ENCODE measurements around the gene CARD19.
"Not testable (repeated sequence)": the region's sequence is repeated elsewhere in the genome, so short reads cannot be mapped to it uniquely, and the experiment has no call there.

CARD19 gene

DNA sequence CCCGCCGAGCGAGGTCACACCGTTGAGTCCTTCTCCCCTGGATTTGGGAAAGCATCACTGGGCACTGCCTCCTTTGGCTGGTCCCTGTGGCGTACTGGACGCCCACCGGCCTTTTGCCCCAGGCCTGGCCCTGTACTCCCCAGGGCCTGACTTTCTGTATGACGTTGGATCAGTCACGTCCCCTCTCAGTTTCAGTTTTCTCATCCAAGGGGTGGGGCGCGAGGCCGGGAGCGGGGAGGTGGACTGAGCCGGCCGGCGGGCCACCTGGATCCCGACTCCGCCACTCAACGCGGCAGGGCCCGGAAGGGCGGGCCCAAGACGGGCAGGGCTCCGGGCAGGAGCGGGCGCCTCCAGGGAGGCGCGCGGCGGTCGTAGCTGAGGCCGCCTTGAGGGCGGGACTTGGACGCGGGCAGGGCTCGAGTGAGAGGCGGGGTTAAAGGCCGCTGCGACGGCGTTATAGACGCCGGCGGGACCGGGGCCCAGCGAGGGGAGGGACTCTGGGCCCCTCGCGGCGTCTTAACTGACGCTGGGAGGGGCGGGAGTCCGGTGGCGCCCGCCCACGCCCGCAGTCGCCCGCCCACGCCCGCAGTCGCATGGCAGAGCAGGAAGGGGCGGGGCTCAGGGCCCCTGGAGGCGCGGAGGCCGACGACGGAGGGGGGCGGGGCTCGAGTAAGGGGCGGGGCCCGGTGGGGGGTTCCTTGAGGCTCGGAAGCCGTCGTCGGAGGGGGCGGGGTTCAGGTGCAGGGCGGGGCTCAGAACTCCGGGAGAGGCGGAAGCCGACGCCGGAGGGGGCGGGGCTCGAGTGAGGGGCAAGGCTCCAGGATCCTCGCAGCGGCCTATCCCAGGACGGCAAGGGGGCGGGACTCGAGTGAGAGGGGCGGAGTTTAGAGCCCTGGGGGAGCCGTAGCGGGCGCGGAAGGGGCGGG lies 549 bp upstream of the CARD19 start:
- TF ChIP-seq, protein P1, sequence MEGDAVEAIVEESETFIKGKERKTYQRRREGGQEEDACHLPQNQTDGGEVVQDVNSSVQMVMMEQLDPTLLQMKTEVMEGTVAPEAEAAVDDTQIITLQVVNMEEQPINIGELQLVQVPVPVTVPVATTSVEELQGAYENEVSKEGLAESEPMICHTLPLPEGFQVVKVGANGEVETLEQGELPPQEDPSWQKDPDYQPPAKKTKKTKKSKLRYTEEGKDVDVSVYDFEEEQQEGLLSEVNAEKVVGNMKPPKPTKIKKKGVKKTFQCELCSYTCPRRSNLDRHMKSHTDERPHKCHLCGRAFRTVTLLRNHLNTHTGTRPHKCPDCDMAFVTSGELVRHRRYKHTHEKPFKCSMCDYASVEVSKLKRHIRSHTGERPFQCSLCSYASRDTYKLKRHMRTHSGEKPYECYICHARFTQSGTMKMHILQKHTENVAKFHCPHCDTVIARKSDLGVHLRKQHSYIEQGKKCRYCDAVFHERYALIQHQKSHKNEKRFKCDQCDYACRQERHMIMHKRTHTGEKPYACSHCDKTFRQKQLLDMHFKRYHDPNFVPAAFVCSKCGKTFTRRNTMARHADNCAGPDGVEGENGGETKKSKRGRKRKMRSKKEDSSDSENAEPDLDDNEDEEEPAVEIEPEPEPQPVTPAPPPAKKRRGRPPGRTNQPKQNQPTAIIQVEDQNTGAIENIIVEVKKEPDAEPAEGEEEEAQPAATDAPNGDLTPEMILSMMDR (IDR thresholded peaks at IDR 0.05; ENCODE audit: insufficient read depth, low read depth, low read length, missing control alignments) = no peak
- H3K4me3 ChIP-seq (ENCODE audit: low read depth, low read length) = peak overlapping the region; percentile 77
- DNase-seq (ENCODE audit: low read depth) = peak; percentile 99

DNA sequence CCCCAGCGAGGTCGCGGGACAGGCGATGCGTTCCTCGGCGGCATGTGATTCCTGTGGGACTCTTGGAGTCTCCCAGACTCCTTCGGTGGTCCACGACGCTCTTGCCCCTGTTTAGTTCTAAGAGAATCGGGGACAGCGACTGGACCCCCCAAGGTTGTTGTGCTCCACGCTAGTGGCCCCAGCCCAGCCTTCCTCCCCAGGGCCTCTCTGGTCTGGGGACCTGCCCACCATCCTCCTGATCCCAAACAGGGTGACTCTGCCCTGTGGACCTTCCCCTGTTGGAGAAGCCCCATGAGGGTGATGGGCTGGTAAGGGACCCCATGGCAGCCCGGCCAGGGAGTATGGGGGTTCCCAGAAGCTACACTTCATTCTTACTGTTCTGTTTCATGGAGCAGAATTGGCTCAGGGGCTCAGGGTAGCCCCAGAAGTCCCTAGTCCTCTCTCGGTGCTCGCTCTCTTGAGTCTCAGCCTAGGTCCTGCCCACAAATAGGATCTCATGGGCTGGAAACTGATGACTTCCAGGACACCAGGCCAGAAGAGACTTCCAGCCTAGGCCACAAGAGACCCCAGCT lies 880 bp downstream of the CARD19 start:
- peak overlapping the region; percentile 74 for H3K4me3 ChIP-seq (ENCODE audit: low read depth, low read length)
- TF ChIP-seq, protein P1 (IDR thresholded peaks at IDR 0.05; ENCODE audit: insufficient read depth, low read depth, low read length, missing control alignments) = no peak
- DNase-seq (ENCODE audit: low read depth) = no peak

DNA sequence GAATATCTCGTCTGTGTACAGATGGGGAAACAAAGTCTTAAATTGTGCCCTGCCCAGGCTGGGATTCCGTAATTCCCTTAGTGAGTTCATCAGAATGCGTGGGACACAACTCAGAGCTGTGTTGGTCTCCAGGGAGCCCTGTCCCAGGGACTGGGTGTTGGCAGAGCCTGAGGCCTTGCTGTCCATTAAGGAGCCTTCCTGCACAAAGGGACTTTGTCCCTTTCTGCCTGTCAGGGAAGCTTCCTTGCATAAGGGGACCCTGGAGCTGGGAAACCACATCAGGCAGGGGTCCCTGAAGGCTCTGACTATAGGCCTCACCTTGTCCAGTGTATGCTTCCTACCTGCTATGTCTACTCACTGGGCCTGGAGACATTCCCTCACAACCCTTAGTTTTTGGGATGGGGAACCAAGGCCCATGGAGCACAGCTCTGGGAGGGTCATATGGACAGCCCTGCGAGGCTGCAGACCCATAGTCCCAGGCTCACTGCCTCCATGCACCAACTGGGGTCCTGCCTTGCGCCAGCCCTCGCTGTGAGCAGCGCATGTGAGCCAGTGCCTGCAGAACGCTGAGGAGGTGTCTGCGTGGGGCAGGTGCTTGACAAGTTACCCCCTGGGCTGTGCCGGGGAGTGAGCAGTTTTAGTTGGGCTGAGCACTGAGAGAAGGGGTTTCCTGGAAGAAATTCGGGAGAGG lies 1.6 kb downstream of the CARD19 start:
- H3K4me3 ChIP-seq (ENCODE audit: low read depth, low read length) = no peak overlapping the region
- DNase-seq (ENCODE audit: low read depth) = no peak
- TF ChIP-seq, protein P1 (IDR thresholded peaks at IDR 0.05; ENCODE audit: insufficient read depth, low read depth, low read length, missing control alignments) = no peak

DNA sequence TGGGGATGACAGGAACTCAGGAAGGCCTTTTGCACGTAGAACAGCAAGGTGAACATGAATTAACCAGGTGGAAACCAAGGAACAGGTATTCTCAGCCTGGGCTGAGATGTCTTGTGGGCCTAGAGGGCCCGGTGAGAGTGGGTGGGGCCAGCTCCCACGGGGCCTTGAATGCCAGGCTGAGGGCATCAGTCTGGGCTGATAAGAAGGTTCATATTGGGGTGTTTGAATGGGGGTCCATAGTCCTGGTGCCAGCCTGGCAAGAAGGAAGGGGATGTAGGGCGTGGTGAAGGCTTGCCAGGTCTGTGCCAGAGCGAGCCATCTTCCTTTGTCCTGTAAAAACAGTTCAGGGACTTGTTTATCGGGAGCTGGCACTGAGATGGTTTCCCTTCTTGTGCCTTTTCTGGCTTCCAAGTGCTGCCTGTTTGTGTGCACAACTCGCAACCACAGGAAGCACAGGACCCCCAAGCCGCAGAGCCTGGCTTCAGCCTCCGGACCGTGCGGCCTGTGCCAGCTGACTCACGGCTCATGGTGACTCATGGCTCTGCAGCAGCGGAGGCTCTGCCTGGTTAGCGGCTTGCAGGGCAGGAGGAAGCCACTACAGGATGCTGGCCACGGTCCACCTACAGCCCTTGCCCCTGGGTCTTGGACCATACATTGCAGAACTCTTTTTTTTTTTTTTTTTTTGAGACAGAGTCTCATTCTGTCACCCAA lies 2.4 kb downstream of the CARD19 start:
- peak; percentile 52 for DNase-seq (ENCODE audit: low read depth)
- TF ChIP-seq, protein P1 (IDR thresholded peaks at IDR 0.05; ENCODE audit: insufficient read depth, low read depth, low read length, missing control alignments) = no peak
- H3K4me3 ChIP-seq (ENCODE audit: low read depth, low read length) = no peak overlapping the region

DNA sequence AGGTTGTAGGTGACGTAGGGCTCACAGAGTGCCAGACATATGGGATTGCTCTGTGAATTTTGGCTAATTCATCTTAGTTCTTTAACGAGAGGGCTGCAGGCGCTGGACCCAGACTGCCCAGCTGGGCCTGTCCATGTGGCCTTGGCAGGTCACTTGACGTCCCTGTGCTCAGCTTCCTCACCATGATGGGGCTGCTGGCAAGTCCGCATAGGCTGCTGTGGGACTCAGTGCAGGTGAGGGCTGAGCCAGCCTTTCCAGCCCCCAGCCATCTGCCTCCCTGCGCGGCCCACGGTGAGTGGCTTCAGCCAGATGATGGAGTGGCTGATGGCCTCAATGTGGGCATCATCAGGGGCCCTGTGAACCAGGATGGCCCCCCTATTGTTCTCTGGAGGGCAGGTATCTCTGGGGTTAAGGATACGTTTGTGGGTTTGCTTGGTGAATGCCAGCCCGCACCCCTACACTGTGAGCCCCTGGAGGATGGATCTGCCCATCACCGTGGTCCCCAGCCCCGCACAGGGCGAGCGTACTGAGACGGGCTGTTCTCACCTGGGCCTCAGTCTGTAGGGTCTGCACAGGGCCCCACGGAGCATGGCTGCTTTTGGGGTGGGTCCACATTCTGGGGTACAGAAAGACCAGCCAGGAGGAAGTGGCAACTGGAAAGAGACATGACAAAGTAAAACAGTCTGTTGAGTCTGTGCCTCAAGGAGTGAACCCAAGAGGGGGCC lies 3.7 kb downstream of the CARD19 start:
- TF ChIP-seq, protein P1 (IDR thresholded peaks at IDR 0.05; ENCODE audit: insufficient read depth, low read depth, low read length, missing control alignments) = no peak
- no peak for DNase-seq (ENCODE audit: low read depth)

DNA sequence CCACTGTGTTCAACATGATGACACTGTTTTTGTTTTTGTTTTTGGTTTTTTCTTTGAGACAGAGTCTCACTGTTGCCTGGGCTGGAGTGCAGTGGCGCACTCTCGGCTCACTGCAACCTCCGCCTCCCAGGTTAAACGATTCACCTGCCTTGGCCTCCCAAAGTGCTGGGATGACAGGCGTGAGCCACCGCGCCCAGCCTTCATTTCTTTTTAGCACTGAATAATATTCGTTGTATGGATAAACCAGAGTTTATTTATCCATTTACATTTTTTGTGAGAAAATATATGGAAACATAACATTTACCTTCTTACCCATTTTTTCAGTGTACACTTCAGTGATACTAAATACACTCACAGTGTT lies 4.2 kb downstream of the CARD19 start:
- DNase-seq (ENCODE audit: low read depth) = no peak
- TF ChIP-seq, protein P1 (IDR thresholded peaks at IDR 0.05; ENCODE audit: insufficient read depth, low read depth, low read length, missing control alignments) = no peak
- H3K4me3 ChIP-seq (ENCODE audit: low read depth, low read length) = no peak overlapping the region

More for the DNA sequence above, 3.7 kb downstream of the CARD19 start:
- no peak overlapping the region for H3K4me3 ChIP-seq (ENCODE audit: low read depth, low read length)

DNA sequence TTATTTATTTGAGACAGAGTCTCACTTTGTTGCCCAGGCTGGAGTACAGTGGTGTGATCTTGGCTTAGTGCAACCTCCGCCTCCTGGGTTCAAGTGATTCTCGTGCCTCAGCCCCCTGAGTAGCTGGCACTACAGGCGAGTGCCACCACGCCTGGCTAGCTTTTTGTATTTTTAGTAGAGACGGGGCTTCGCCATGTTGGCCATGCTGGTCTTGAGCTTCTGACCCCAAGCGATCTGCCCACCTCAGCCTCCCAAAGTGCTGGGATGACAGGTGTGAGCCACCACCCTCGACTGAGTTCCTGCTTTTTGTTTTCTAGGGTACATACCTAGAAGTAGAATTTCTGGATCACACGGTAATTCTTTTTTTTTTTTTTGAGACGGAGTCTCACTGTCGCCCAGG lies 5.1 kb downstream of the CARD19 start:
- not testable (repeated sequence) for DNase-seq (ENCODE audit: low read depth); H3K4me3 ChIP-seq (ENCODE audit: low read depth, low read length)

All from GM12865 (cell line).